ENCODE results near the gene SLC2A13.

The SLC2A13 gene

DNA sequence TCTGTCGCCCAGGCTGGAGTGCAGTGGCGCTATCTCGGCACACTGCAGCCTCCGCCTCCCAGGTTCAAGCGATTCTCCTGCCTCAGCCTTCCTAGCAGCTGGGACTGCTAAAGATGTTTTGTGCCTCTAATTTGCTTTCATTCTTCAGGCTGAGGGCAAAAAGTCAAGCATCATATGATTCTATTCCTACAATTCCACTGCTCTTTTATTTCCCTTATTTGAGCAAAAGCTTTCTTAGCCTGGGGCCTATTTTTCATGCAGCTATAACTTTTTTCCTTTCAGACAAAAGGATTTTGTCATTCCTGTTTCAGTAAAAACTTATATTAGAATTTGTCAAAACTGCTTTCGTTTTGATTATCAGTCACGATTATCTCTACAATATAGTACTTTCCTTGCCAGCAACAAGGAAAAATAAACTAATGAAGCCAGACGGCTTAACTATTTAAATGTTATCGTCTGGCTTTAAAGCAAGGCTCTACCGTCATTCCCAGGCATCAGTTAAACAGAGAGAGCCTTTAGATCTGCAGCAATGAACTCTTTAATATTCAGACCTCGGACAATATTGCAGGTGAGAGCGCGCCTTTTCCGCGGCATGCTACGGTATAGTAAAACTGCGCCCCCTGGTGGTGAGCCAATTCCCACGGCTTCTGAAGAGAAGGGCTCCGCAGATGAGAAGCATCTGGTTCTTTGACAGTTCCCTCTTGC is 1.4 kb upstream of the SLC2A13 start:
- Histone ChIP-seq H3K27ac (no peak overlapping the region), H3K4me1 (peaks cover 11 to 15% (median 14%) of the 10 kb centered on the region in 10 experiments; a peak in 18 of 20 replicates), H3K27me3 (peaks cover 0 to 15% (median 9%) of the 10 kb centered on the region in 11 experiments; a peak in 16 of 22 replicates), H3K9me3 (replicated peaks in 1 of 11) (no peaks in the 10 kb centered on the region), H3K4me3 (no peak overlapping the region), H4K20me1 (peaks cover 0 to 7% (median 0%) of the 10 kb centered on the region in 11 experiments; a peak in 2 of 22 replicates), H3K9ac (no peak overlapping the region), H3K36me3 (no peaks in the 10 kb centered on the region), H3K4me2 (peak overlapping the region in 5 of 11 experiments; percentile 2 to 40 (median 31); a peak in 7 of 22 replicates)
- TF ChIP-seq Cebpa-rat (IDR thresholded peaks at IDR 0.05) = no peak

DNA sequence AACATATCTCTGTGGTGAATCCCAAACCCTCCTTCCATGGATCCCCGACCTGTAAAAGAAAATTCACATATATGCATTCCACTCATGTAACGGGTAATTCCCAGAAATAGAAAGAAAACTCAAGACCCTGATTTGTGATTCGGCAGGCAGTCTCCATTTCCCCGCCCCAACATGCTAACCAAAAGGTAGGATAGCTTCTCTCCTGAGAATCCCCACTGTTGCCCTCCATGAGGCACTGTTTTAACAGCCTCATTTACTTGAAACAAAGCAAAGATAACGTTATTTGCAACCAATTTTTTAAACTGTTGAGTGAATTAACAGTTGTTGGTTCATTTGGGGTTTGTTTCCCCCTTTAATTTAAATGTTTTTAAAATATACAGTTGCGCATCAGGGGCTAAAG is 774 bp upstream of the SLC2A13 start:
- Histone ChIP-seq H3K27ac (no peak overlapping the region), H4K20me1 (peaks cover 0 to 7% (median 0%) of the 10 kb centered on the region in 11 experiments; a peak in 2 of 22 replicates), H3K9ac (no peak overlapping the region), H3K36me3 (no peaks in the 10 kb centered on the region), H3K4me1 (peaks cover 11 to 15% (median 14%) of the 10 kb centered on the region in 10 experiments; a peak in 18 of 20 replicates), H3K27me3 (peaks cover 0 to 15% (median 9%) of the 10 kb centered on the region in 11 experiments; a peak in 16 of 22 replicates), H3K9me3 (replicated peaks in 1 of 11) (no peaks in the 10 kb centered on the region), H3K4me2 (peak overlapping the region in 1 of 11 experiments; percentile 90; a peak in 1 of 22 replicates), H3K4me3 (no peak overlapping the region; a peak in 1 of 20 replicates)
- no peak for TF ChIP-seq Cebpa-rat (IDR thresholded peaks at IDR 0.05)

DNA sequence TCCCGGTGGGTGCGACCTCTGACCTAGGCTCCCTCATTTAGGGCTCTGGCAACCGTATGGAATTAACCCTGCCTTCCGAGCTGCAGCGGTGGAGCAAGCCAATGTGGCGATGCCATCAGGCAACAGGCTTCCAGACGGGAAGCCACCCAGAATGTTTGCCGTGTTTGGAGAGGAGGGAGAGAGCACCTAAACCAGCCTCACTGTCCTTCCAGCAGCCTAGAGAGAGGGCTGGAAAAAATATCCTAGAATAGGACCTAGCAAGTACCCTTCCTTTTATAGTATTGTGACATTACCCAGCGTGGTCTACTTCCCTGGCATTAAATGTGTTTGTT is 287 bp upstream of the SLC2A13 start:
- Histone ChIP-seq H3K27ac (no peak overlapping the region), H3K4me3 (peak overlapping the region; percentile 75 to 93 (median 86))

GRCh38 chr12:40105265-40105514 is 691 bp downstream of the SLC2A13 start:
- Histone ChIP-seq H3K36me3 (no peaks in the 10 kb centered on the region), H4K20me1 (peaks cover 0 to 7% (median 0%) of the 10 kb centered on the region in 11 experiments; a peak in 2 of 22 replicates), H3K4me3 (peak overlapping the region; percentile 75 to 93 (median 86)), H3K9me3 (replicated peaks in 1 of 11) (no peaks in the 10 kb centered on the region), H3K4me1 (peaks cover 11 to 15% (median 14%) of the 10 kb centered on the region in 10 experiments; a peak in 18 of 20 replicates), H3K9ac (peak overlapping the region; percentile 78 to 88 (median 83)), H3K27me3 (peaks cover 0 to 15% (median 9%) of the 10 kb centered on the region in 11 experiments; a peak in 16 of 22 replicates), H3K27ac (peak overlapping the region in 10 of 11 experiments; percentile 56 to 84 (median 77); a peak in 19 of 22 replicates), H3K4me2 (peak overlapping the region; percentile 90 to 99 (median 98))
- TF ChIP-seq Cebpa-rat (IDR thresholded peaks at IDR 0.05) = no peak

More for the DNA sequence above, 287 bp upstream of the SLC2A13 start:
- no peaks in the 10 kb centered on the region for H3K36me3 ChIP-seq
- H3K4me1 ChIP-seq = peaks cover 11 to 15% (median 14%) of the 10 kb centered on the region in 10 experiments; a peak in 18 of 20 replicates
- H3K9me3 ChIP-seq (replicated peaks in 1 of 11) = no peaks in the 10 kb centered on the region
- H4K20me1 ChIP-seq = peaks cover 0 to 7% (median 0%) of the 10 kb centered on the region in 11 experiments; a peak in 2 of 22 replicates
- H3K27me3 ChIP-seq = peaks cover 0 to 15% (median 9%) of the 10 kb centered on the region in 11 experiments; a peak in 16 of 22 replicates
- peak overlapping the region in 1 of 11 experiments; percentile 83; a peak in 1 of 22 replicates for H3K9ac ChIP-seq
- TF ChIP-seq Cebpa-rat (IDR thresholded peaks at IDR 0.05) = no peak
- peak overlapping the region in 7 of 11 experiments; percentile 11 to 99 (median 95); a peak in 5 of 22 replicates for H3K4me2 ChIP-seq

- Histone ChIP-seq H3K9ac (peak overlapping the region; percentile 78 to 88 (median 83)), H3K36me3 (no peaks in the 10 kb centered on the region), H3K27me3 (peaks cover 0 to 15% (median 9%) of the 10 kb centered on the region in 11 experiments; a peak in 16 of 22 replicates), H4K20me1 (peaks cover 0 to 7% (median 0%) of the 10 kb centered on the region in 11 experiments; a peak in 2 of 22 replicates), H3K9me3 (replicated peaks in 1 of 11) (no peaks in the 10 kb centered on the region), H3K4me3 (peak overlapping the region; percentile 75 to 93 (median 86)), H3K4me2 (peak overlapping the region; percentile 90 to 99 (median 98)), H3K4me1 (peaks cover 11 to 15% (median 14%) of the 10 kb centered on the region in 10 experiments; a peak in 18 of 20 replicates), H3K27ac (peak overlapping the region in 10 of 11 experiments; percentile 56 to 84 (median 77); a peak in 17 of 22 replicates)
- no peak for TF ChIP-seq Cebpa-rat (IDR thresholded peaks at IDR 0.05)
Measured at GRCh38 chr12:40104461-40105264, 1.2 kb downstream of the SLC2A13 start.

GRCh38 chr12:40103043-40103442 is 2.8 kb downstream of the SLC2A13 start:
- peaks cover 11 to 15% (median 14%) of the 10 kb centered on the region in 10 experiments; a peak in 18 of 20 replicates for H3K4me1 ChIP-seq
- no peaks in the 10 kb centered on the region for H3K9me3 ChIP-seq (replicated peaks in 1 of 11)
- TF ChIP-seq Cebpa-rat (IDR thresholded peaks at IDR 0.05) = no peak
- H3K4me3 ChIP-seq = no peak overlapping the region
- no peaks in the 10 kb centered on the region for H3K36me3 ChIP-seq
- H3K9ac ChIP-seq = no peak overlapping the region
- peaks cover 0 to 7% (median 0%) of the 10 kb centered on the region in 11 experiments; a peak in 2 of 22 replicates for H4K20me1 ChIP-seq
- peaks cover 0 to 15% (median 9%) of the 10 kb centered on the region in 11 experiments; a peak in 16 of 22 replicates for H3K27me3 ChIP-seq
- no peak overlapping the region for H3K27ac ChIP-seq
- H3K4me2 ChIP-seq = no peak overlapping the region

GRCh38 chr12:40101747-40102146 is 4.1 kb downstream of the SLC2A13 start:
- H3K36me3 ChIP-seq = no peaks in the 10 kb centered on the region

GRCh38 chr12:40099423-40099853 is 6.4 kb downstream of the SLC2A13 start:
- H4K20me1 ChIP-seq = peaks cover 0 to 7% (median 0%) of the 10 kb centered on the region in 11 experiments; a peak in 2 of 22 replicates
- no peaks in the 10 kb centered on the region for H3K9me3 ChIP-seq (replicated peaks in 1 of 11)
- peaks cover 0 to 7% (median 3%) of the 10 kb centered on the region in 11 experiments; a peak in 12 of 22 replicates for H3K27me3 ChIP-seq
- no peaks in the 10 kb centered on the region for H3K36me3 ChIP-seq
- no peak for TF ChIP-seq Cebpa-rat (IDR thresholded peaks at IDR 0.05)
- H3K4me1 ChIP-seq = peaks cover 3 to 9% (median 7%) of the 10 kb centered on the region in 10 experiments; a peak in 16 of 20 replicates
- no peak overlapping the region for H3K4me2 ChIP-seq
- H3K9ac ChIP-seq = no peak overlapping the region
- H3K27ac ChIP-seq = no peak overlapping the region
- no peak overlapping the region for H3K4me3 ChIP-seq

More at GRCh38 chr12:40101747-40102146, 4.1 kb downstream of the SLC2A13 start:
- Histone ChIP-seq H3K9ac (no peak overlapping the region), H3K27ac (no peak overlapping the region), H3K9me3 (replicated peaks in 1 of 11) (no peaks in the 10 kb centered on the region), H3K4me3 (no peak overlapping the region), H3K4me1 (peaks cover 11 to 15% (median 14%) of the 10 kb centered on the region in 10 experiments; a peak in 18 of 20 replicates), H3K27me3 (peaks cover 0 to 15% (median 9%) of the 10 kb centered on the region in 11 experiments; a peak in 16 of 22 replicates), H4K20me1 (peaks cover 0 to 7% (median 0%) of the 10 kb centered on the region in 11 experiments; a peak in 2 of 22 replicates), H3K4me2 (no peak overlapping the region)
- TF ChIP-seq Cebpa-rat (IDR thresholded peaks at IDR 0.05) = no peak
